ENCODE results near the gene POLRMT. TPM values are rescaled to one million over a fixed set of nuclear protein-coding genes. Genes with fewer than 3 reads are reported as not detected.
"Not testable (repeated sequence)": the region's sequence is repeated elsewhere in the genome, so short reads cannot be mapped to it uniquely, and the experiment has no call there.

Gene POLRMT
- total and polyA plus RNA-seq, 2 experiments from 2014 or later: 103 to 121 TPM

GRCh38 chr19:588093-588740 lies 45.1 kb downstream of the POLRMT start:
- Histone ChIP-seq H3K27ac (no peak overlapping the region), H3K9me3 (ENCODE audit: low read depth) (no peaks in the 10 kb centered on the region), H3K4me1 (ENCODE audit: low read depth) (peaks cover 2% of the 10 kb centered on the region), H3K4me3 (no peak overlapping the region), H3K27me3 (peaks cover 38% of the 10 kb centered on the region), H3K36me3 (peaks cover 1% of the 10 kb centered on the region)
- peak; percentile 72 for TF ChIP-seq CTCF (IDR thresholded peaks at IDR 0.05; ENCODE audit: low read depth, low read length)
- DNase-seq (ENCODE audit: low read depth in 1 of 2, low spot score in 1 of 2): peak; percentile 81 to 86

- Histone ChIP-seq H3K27me3 (peaks cover 16% of the 10 kb centered on the region), H3K27ac (no peak overlapping the region), H3K4me3 (no peak overlapping the region), H3K9me3 (ENCODE audit: low read depth) (no peaks in the 10 kb centered on the region), H3K36me3 (peaks cover 11% of the 10 kb centered on the region), H3K4me1 (ENCODE audit: low read depth) (peaks cover 2% of the 10 kb centered on the region)
- no peak for DNase-seq (ENCODE audit: low read depth in 1 of 2, low spot score in 1 of 2)
- TF ChIP-seq CTCF (IDR thresholded peaks at IDR 0.05; ENCODE audit: low read depth, low read length): no peak
Measured at GRCh38 chr19:585551-586110, 47.7 kb downstream of the POLRMT start.

- H3K4me3 ChIP-seq: not testable (repeated sequence)
- H3K36me3 ChIP-seq: peaks cover 11% of the 10 kb centered on the region
Measured at GRCh38 chr19:585146-585545, 48.2 kb downstream of the POLRMT start.

GRCh38 chr19:584240-585001 lies 48.9 kb downstream of the POLRMT start:
- H3K27ac ChIP-seq: no peak overlapping the region
- peak; percentile 66 to 79 for DNase-seq (ENCODE audit: low read depth in 1 of 2, low spot score in 1 of 2)
- peaks cover 2% of the 10 kb centered on the region for H3K4me1 ChIP-seq (ENCODE audit: low read depth)
- TF ChIP-seq CTCF (IDR thresholded peaks at IDR 0.05; ENCODE audit: low read depth, low read length): peak; percentile 97
- H3K27me3 ChIP-seq: peaks cover 11% of the 10 kb centered on the region
- H3K9me3 ChIP-seq (ENCODE audit: low read depth): no peaks in the 10 kb centered on the region
- peaks cover 11% of the 10 kb centered on the region for H3K36me3 ChIP-seq
- H3K4me3 ChIP-seq: no peak overlapping the region

More at GRCh38 chr19:585146-585545, 48.2 kb downstream of the POLRMT start:
- H3K4me1 ChIP-seq (ENCODE audit: low read depth); H3K27ac ChIP-seq; H3K9me3 ChIP-seq (ENCODE audit: low read depth); DNase-seq (ENCODE audit: low read depth in 1 of 2, low spot score in 1 of 2): not testable (repeated sequence)
- H3K27me3 ChIP-seq: peaks cover 12% of the 10 kb centered on the region

GRCh38 chr19:583968-584239 lies 49.4 kb downstream of the POLRMT start:
- peaks cover 6% of the 10 kb centered on the region for H3K27me3 ChIP-seq
- no peak overlapping the region for H3K4me3 ChIP-seq
- peaks cover 11% of the 10 kb centered on the region for H3K36me3 ChIP-seq
- H3K4me1 ChIP-seq (ENCODE audit: low read depth): no peaks in the 10 kb centered on the region
- H3K27ac ChIP-seq: no peak overlapping the region
- no peak for DNase-seq (ENCODE audit: low read depth in 1 of 2, low spot score in 1 of 2)
- TF ChIP-seq CTCF (IDR thresholded peaks at IDR 0.05; ENCODE audit: low read depth, low read length): no peak
- H3K9me3 ChIP-seq (ENCODE audit: low read depth): no peaks in the 10 kb centered on the region
